ENCODE results near the gene CHI3L2.

CHI3L2 gene

GRCh38 chr1:111227434-111227833, at the start of gene CHI3L2:
CHI3L2 (plus strand) TSS chr1:111227713; CDS start chr1:111227730, 17 bp downstream.
- no peak for FAIRE-seq
- no peak for DNase-seq (ENCODE audit: insufficient read length, low spot score)

- DNase-seq (ENCODE audit: insufficient read length, low spot score) (no peak), FAIRE-seq (no peak)
Measured at GRCh38 chr1:111179968-111180533, 47.5 kb upstream of the CHI3L2 start.

- FAIRE-seq (no peak), DNase-seq (ENCODE audit: insufficient read length, low spot score) (no peak)
Measured at GRCh38 chr1:111182052-111182451, 45.5 kb upstream of the CHI3L2 start.

- FAIRE-seq (no peak), DNase-seq (ENCODE audit: insufficient read length, low spot score) (no peak)
Measured at GRCh38 chr1:111183308-111184069, 44.0 kb upstream of the CHI3L2 start.

GRCh38 chr1:111184663-111185062, 42.9 kb upstream of the CHI3L2 start:
- DNase-seq (ENCODE audit: insufficient read length, low spot score) = no peak
- FAIRE-seq = no peak

- FAIRE-seq = no peak
- DNase-seq (ENCODE audit: insufficient read length, low spot score) = no peak
Measured at GRCh38 chr1:111190931-111191451, 36.5 kb upstream of the CHI3L2 start.

GRCh38 chr1:111191496-111191895, 36.0 kb upstream of the CHI3L2 start:
- no peak for FAIRE-seq
- no peak for DNase-seq (ENCODE audit: insufficient read length, low spot score)

- no peak for DNase-seq (ENCODE audit: insufficient read length, low spot score)
- no peak for FAIRE-seq
Measured at GRCh38 chr1:111192074-111192473, 35.4 kb upstream of the CHI3L2 start.

- FAIRE-seq (no peak), DNase-seq (ENCODE audit: insufficient read length, low spot score) (no peak)
Measured at GRCh38 chr1:111192658-111193519, 34.6 kb upstream of the CHI3L2 start.

- DNase-seq (ENCODE audit: insufficient read length, low spot score) (no peak), FAIRE-seq (no peak)
Measured at GRCh38 chr1:111193712-111194480, 33.6 kb upstream of the CHI3L2 start.

- FAIRE-seq = no peak
Measured at GRCh38 chr1:111195002-111195684, 32.4 kb upstream of the CHI3L2 start.

GRCh38 chr1:111196213-111196612, 31.3 kb upstream of the CHI3L2 start:
- DNase-seq (ENCODE audit: insufficient read length, low spot score) (no peak), FAIRE-seq (no peak)

More at GRCh38 chr1:111195002-111195684, 32.4 kb upstream of the CHI3L2 start:
- no peak for DNase-seq (ENCODE audit: insufficient read length, low spot score)

- FAIRE-seq (no peak), DNase-seq (ENCODE audit: insufficient read length, low spot score) (no peak)
Measured at GRCh38 chr1:111197598-111198284, 29.8 kb upstream of the CHI3L2 start.

- FAIRE-seq = no peak
Measured at GRCh38 chr1:111198836-111199235, 28.7 kb upstream of the CHI3L2 start.

GRCh38 chr1:111199329-111199728, 28.2 kb upstream of the CHI3L2 start:
- FAIRE-seq = no peak
- no peak for DNase-seq (ENCODE audit: insufficient read length, low spot score)

More at GRCh38 chr1:111198836-111199235, 28.7 kb upstream of the CHI3L2 start:
- DNase-seq (ENCODE audit: insufficient read length, low spot score) = no peak

GRCh38 chr1:111199881-111200801, 27.4 kb upstream of the CHI3L2 start, which contains the start of gene DENND2D:
DENND2D (minus strand) TSS chr1:111200646; CDS start chr1:111200459, 187 bp downstream.
- DNase-seq (ENCODE audit: insufficient read length, low spot score) (no peak), FAIRE-seq (no peak)

- no peak for FAIRE-seq
- DNase-seq (ENCODE audit: insufficient read length, low spot score) = no peak
Measured at GRCh38 chr1:111200802-111201161, 26.7 kb upstream of the CHI3L2 start.
